ENCODE results near the gene ODAD3.
A peak's percentile ranks its signal among the peaks of the same experiment; 100 is the strongest.
"Not testable (repeated sequence)": the region's sequence is repeated elsewhere in the genome, so short reads cannot be mapped to it uniquely, and the experiment has no call there.

ODAD3 gene

GRCh38 chr19:11455233-11455554 is 20.3 kb upstream of the ODAD3 start:
- not testable (repeated sequence) for H3K9me3 Mint-ChIP-seq; H3K36me3 Mint-ChIP-seq (ENCODE audit: insufficient read depth); H3K4me3 Mint-ChIP-seq; DNase-seq (ENCODE audit: low spot score in 2 of 2); ATAC-seq (replicated peaks; ENCODE audit: extremely low read depth, poor library complexity, severe bottlenecking); H3K4me1 Mint-ChIP-seq; H3K27ac Mint-ChIP-seq (ENCODE audit: low read depth)
- peaks cover 17% of the 10 kb centered on the region for H3K27me3 Mint-ChIP-seq

GRCh38 chr19:11453468-11454341 is 18.8 kb upstream of the ODAD3 start:
- Mint-ChIP-seq H3K36me3 (ENCODE audit: insufficient read depth) (peaks cover 6% of the 10 kb centered on the region), H3K4me3 (no peak overlapping the region), H3K27ac (ENCODE audit: low read depth) (no peak overlapping the region), H3K9me3 (no peaks in the 10 kb centered on the region), H3K4me1 (no peaks in the 10 kb centered on the region), H3K27me3 (peaks cover 8% of the 10 kb centered on the region)
- ATAC-seq (replicated peaks; ENCODE audit: extremely low read depth, poor library complexity, severe bottlenecking): no peak
- DNase-seq (ENCODE audit: low spot score in 2 of 2): no peak

- no peak for ATAC-seq (replicated peaks; ENCODE audit: extremely low read depth, poor library complexity, severe bottlenecking)
- H3K27ac Mint-ChIP-seq (ENCODE audit: low read depth): no peak overlapping the region
- H3K27me3 Mint-ChIP-seq: no peaks in the 10 kb centered on the region
- peaks cover 4% of the 10 kb centered on the region for H3K36me3 Mint-ChIP-seq (ENCODE audit: insufficient read depth)
- no peak for DNase-seq (ENCODE audit: low spot score in 2 of 2)
- H3K4me3 Mint-ChIP-seq: no peak overlapping the region
- H3K4me1 Mint-ChIP-seq: no peaks in the 10 kb centered on the region
- H3K9me3 Mint-ChIP-seq: no peaks in the 10 kb centered on the region
These were observed 17.8 kb upstream of the ODAD3 start for GRCh38 chr19:11452620-11453310.

GRCh38 chr19:11451871-11452619 is 17.1 kb upstream of the ODAD3 start:
- Mint-ChIP-seq H3K4me3 (no peak overlapping the region), H3K4me1 (no peaks in the 10 kb centered on the region)

GRCh38 chr19:11451327-11451870 is 16.5 kb upstream of the ODAD3 start:
- DNase-seq (ENCODE audit: low spot score in 2 of 2) (no peak), ATAC-seq (replicated peaks; ENCODE audit: extremely low read depth, poor library complexity, severe bottlenecking) (no peak)
- Mint-ChIP-seq H3K9me3 (no peaks in the 10 kb centered on the region), H3K27ac (ENCODE audit: low read depth) (no peak overlapping the region), H3K36me3 (ENCODE audit: insufficient read depth) (peaks cover 7% of the 10 kb centered on the region), H3K27me3 (no peaks in the 10 kb centered on the region), H3K4me3 (no peak overlapping the region), H3K4me1 (no peaks in the 10 kb centered on the region)

More at GRCh38 chr19:11451871-11452619, 17.1 kb upstream of the ODAD3 start:
- no peaks in the 10 kb centered on the region for H3K27me3 Mint-ChIP-seq
- H3K9me3 Mint-ChIP-seq: no peaks in the 10 kb centered on the region
- H3K27ac Mint-ChIP-seq (ENCODE audit: low read depth): no peak overlapping the region
- ATAC-seq (replicated peaks; ENCODE audit: extremely low read depth, poor library complexity, severe bottlenecking) (no peak), DNase-seq (ENCODE audit: low spot score in 2 of 2) (no peak)
- H3K36me3 Mint-ChIP-seq (ENCODE audit: insufficient read depth): peaks cover 5% of the 10 kb centered on the region

- no peak for ATAC-seq (replicated peaks; ENCODE audit: extremely low read depth, poor library complexity, severe bottlenecking)
- no peaks in the 10 kb centered on the region for H3K4me1 Mint-ChIP-seq
These were observed 15.8 kb upstream of the ODAD3 start for GRCh38 chr19:11450570-11451326.

GRCh38 chr19:11448923-11449554 is 14.1 kb upstream of the ODAD3 start:
- H3K4me1 Mint-ChIP-seq: peaks cover 7% of the 10 kb centered on the region
- DNase-seq (ENCODE audit: low spot score in 2 of 2): no peak
- no peak overlapping the region for H3K27ac Mint-ChIP-seq (ENCODE audit: low read depth)
- no peaks in the 10 kb centered on the region for H3K9me3 Mint-ChIP-seq
- H3K4me3 Mint-ChIP-seq: no peak overlapping the region
- no peaks in the 10 kb centered on the region for H3K27me3 Mint-ChIP-seq
- ATAC-seq (replicated peaks; ENCODE audit: extremely low read depth, poor library complexity, severe bottlenecking): no peak
- peaks cover 12% of the 10 kb centered on the region for H3K36me3 Mint-ChIP-seq (ENCODE audit: insufficient read depth)

More at GRCh38 chr19:11450570-11451326, 15.8 kb upstream of the ODAD3 start:
- no peak for DNase-seq (ENCODE audit: low spot score in 2 of 2)
- Mint-ChIP-seq H3K9me3 (no peaks in the 10 kb centered on the region), H3K27ac (ENCODE audit: low read depth) (no peak overlapping the region), H3K4me3 (no peak overlapping the region), H3K36me3 (ENCODE audit: insufficient read depth) (peaks cover 7% of the 10 kb centered on the region), H3K27me3 (no peaks in the 10 kb centered on the region)

GRCh38 chr19:11448410-11448809 is 13.5 kb upstream of the ODAD3 start:
- DNase-seq (ENCODE audit: low spot score in 2 of 2) (no peak), ATAC-seq (replicated peaks; ENCODE audit: extremely low read depth, poor library complexity, severe bottlenecking) (no peak)
- no peak overlapping the region for H3K27ac Mint-ChIP-seq (ENCODE audit: low read depth)
- H3K9me3 Mint-ChIP-seq: no peaks in the 10 kb centered on the region
- peaks cover 7% of the 10 kb centered on the region for H3K4me1 Mint-ChIP-seq
- H3K27me3 Mint-ChIP-seq: no peaks in the 10 kb centered on the region
- no peak overlapping the region for H3K4me3 Mint-ChIP-seq
- H3K36me3 Mint-ChIP-seq (ENCODE audit: insufficient read depth): peaks cover 14% of the 10 kb centered on the region

GRCh38 chr19:11447347-11448262 is 12.7 kb upstream of the ODAD3 start:
- Mint-ChIP-seq H3K27me3 (no peaks in the 10 kb centered on the region), H3K27ac (ENCODE audit: low read depth) (no peak overlapping the region), H3K4me3 (no peak overlapping the region), H3K4me1 (peaks cover 7% of the 10 kb centered on the region), H3K9me3 (no peaks in the 10 kb centered on the region), H3K36me3 (ENCODE audit: insufficient read depth) (peaks cover 21% of the 10 kb centered on the region)
- DNase-seq (ENCODE audit: low spot score in 2 of 2): no peak
- ATAC-seq (replicated peaks; ENCODE audit: extremely low read depth, poor library complexity, severe bottlenecking): no peak

- DNase-seq (ENCODE audit: low spot score in 2 of 2): peak in 1 of 2 donors; percentile 25
- no peak overlapping the region for H3K4me3 Mint-ChIP-seq
- H3K4me1 Mint-ChIP-seq: peaks cover 12% of the 10 kb centered on the region
- H3K27me3 Mint-ChIP-seq: no peaks in the 10 kb centered on the region
- no peaks in the 10 kb centered on the region for H3K9me3 Mint-ChIP-seq
- no peak for ATAC-seq (replicated peaks; ENCODE audit: extremely low read depth, poor library complexity, severe bottlenecking)
- peaks cover 26% of the 10 kb centered on the region for H3K36me3 Mint-ChIP-seq (ENCODE audit: insufficient read depth)
- H3K27ac Mint-ChIP-seq (ENCODE audit: low read depth): peak overlapping the region; percentile 64
These were observed 11.9 kb upstream of the ODAD3 start for GRCh38 chr19:11446652-11447301.

Data from central memory CD8-positive, alpha-beta T cell (primary cell).